IMR-90 (cell line): ENCODE measurements around the gene PDE4DIP. TPM values are rescaled to one million over a fixed set of nuclear protein-coding genes. Genes with fewer than 3 reads are reported as not detected.
"Not testable (repeated sequence)": the region's sequence is repeated elsewhere in the genome, so short reads cannot be mapped to it uniquely, and the experiment has no call there.

Experiments used
- ATAC-seq: fragments of 200-7000 bp; cut with Tn5 transposase; 2 replicates; pipeline ENCODE4 v1.9.1; 2020; ENCODE audit warnings: low read depth, mild to moderate bottlenecking, moderate library complexity
- BruUV-seq: library from RNA; stranded (reverse); fragments of 400-500 nt; replicated peaks from 2 replicates; lab custom pipeline; 2021; lab: Mats Ljungman, UMichigan
- CTCF ChIA-PET: fragments of 300-600 bp; formaldehyde crosslinking; extraction: SDS; loops from one replicate; lab custom pipeline; 2021; ENCODE audit warnings: antibody characterized with exemption; lab: Yijun Ruan, JAX
- POLR2A ChIA-PET: fragments of 300-600 bp; sonication (Branson Sonifier 250); formaldehyde crosslinking; loops from one replicate; lab custom pipeline; 2022; ENCODE audit warnings: antibody characterized with exemption; ENCODE audit not compliant: unreplicated experiment; lab: Charles Lee
- DNase-seq: peaks from one replicate; pipeline ENCODE4 v3.0.0; 2013
- H2AFZ ChIP-seq: replicated peaks from 2 replicates; pipeline ENCODE3; 2013; ENCODE audit warnings: low read length, mild to moderate bottlenecking; ENCODE audit not compliant: poor library complexity
- H2AK5ac ChIP-seq: 2 replicates; pipeline ENCODE4 v1.6.1; 2013; ENCODE audit warnings: low read depth, low read length, inconsistent platforms
- H2AK9ac ChIP-seq: replicated peaks from 2 replicates; pipeline ENCODE3; 2013; ENCODE audit warnings: mild to moderate bottlenecking, low read depth, low read length, moderate library complexity; ENCODE audit not compliant: poor library complexity
- H2BK120ac ChIP-seq: 2 replicates; pipeline ENCODE4 v1.6.1; 2013; ENCODE audit warnings: low read depth, low read length, inconsistent platforms
- H2BK15ac ChIP-seq: 3 replicates; pipeline ENCODE4 v1.6.1; 2013; ENCODE audit warnings: low read depth, low read length, inconsistent platforms
- H2BK20ac ChIP-seq: 2 replicates; pipeline ENCODE4 v1.6.1; 2013; ENCODE audit warnings: low read depth, mild to moderate bottlenecking, inconsistent platforms, low read length, moderate library complexity
- H2BK5ac ChIP-seq: 2 replicates; pipeline ENCODE4 v1.6.1; 2013; ENCODE audit warnings: mild to moderate bottlenecking, low read depth, low read length, inconsistent platforms; ENCODE audit not compliant: poor library complexity, severe bottlenecking
- H3K14ac ChIP-seq: replicated peaks from 2 replicates; pipeline ENCODE4 v1.6.1; 2013; ENCODE audit warnings: low read depth, low read length, inconsistent platforms
- H3K18ac ChIP-seq: 2 replicates; pipeline ENCODE4 v1.6.1; 2013; ENCODE audit warnings: low read depth, low read length, control low read depth
- H3K23ac ChIP-seq: 2 replicates; pipeline ENCODE4 v1.6.1; 2013; ENCODE audit warnings: low read depth, low read length, inconsistent platforms
- H3K27ac ChIP-seq: 2 replicates; pipeline ENCODE4 v1.5.1; 2013; ENCODE audit warnings: mild to moderate bottlenecking, control low read depth, low read length; ENCODE audit not compliant: insufficient read depth
- H3K27me3 ChIP-seq: 2 replicates; pipeline ENCODE4 v1.6.1; 2013; ENCODE audit warnings: low read length; ENCODE audit not compliant: control insufficient read depth, insufficient read depth
- H3K36me3 ChIP-seq: 2 replicates; pipeline ENCODE4 v1.6.1; 2013; ENCODE audit warnings: low read length, mixed read lengths; ENCODE audit not compliant: control insufficient read depth, insufficient read depth
- H3K4ac ChIP-seq: 2 replicates; pipeline ENCODE4 v1.6.1; 2013; ENCODE audit warnings: low read depth, low read length, inconsistent platforms
- H3K4me1 ChIP-seq: 2 replicates; pipeline ENCODE4 v1.6.1; 2013; ENCODE audit warnings: low read length, mixed read lengths; ENCODE audit not compliant: control insufficient read depth, insufficient read depth
- H3K4me2 ChIP-seq: 2 replicates; pipeline ENCODE4 v1.6.1; 2013; ENCODE audit warnings: low read depth, mild to moderate bottlenecking, control low read depth, low read length, moderate library complexity
- H3K4me3 ChIP-seq: 2 replicates; pipeline ENCODE4 v1.5.1; 2013; ENCODE audit warnings: low read depth, mild to moderate bottlenecking, control low read depth, low read length, moderate library complexity; ENCODE audit not compliant: insufficient read depth
- H3K56ac ChIP-seq: 2 replicates; pipeline ENCODE4 v1.6.1; 2013; ENCODE audit warnings: low read length, inconsistent platforms; ENCODE audit not compliant: insufficient read depth; ENCODE audit errors: extremely low read depth
- H3K79me1 ChIP-seq, 2 experiments: 2 replicates each; pipeline ENCODE4 v1.6.1; 2013; ENCODE audit warnings: low read length in 2 of 2, inconsistent platforms in 1 of 2, low read depth in 1 of 2
- H3K9ac ChIP-seq: 2 replicates; pipeline ENCODE4 v1.6.1; 2013; ENCODE audit warnings: low read depth, low read length, control low read depth
- H3K9me1 ChIP-seq: 2 replicates; pipeline ENCODE4 v1.6.1; 2013; ENCODE audit warnings: low read length, inconsistent platforms; ENCODE audit not compliant: insufficient read depth
- H3K9me3 ChIP-seq: 2 replicates; pipeline ENCODE4 v1.6.1; 2013; ENCODE audit warnings: low read length; ENCODE audit not compliant: control insufficient read depth, insufficient read depth
- H4K20me1 ChIP-seq: 2 replicates; pipeline ENCODE4 v1.6.1; 2013; ENCODE audit warnings: low read length, inconsistent platforms; ENCODE audit not compliant: insufficient read depth
- H4K5ac ChIP-seq: 2 replicates; pipeline ENCODE4 v1.6.1; 2013; ENCODE audit warnings: mild to moderate bottlenecking, low read depth, low read length, control low read depth
- H4K8ac ChIP-seq, 2 experiments: 2 replicates each; pipeline ENCODE4 v1.6.1; 2013; ENCODE audit warnings: low read depth in 2 of 2, low read length in 2 of 2, control low read depth in 1 of 2, inconsistent platforms in 1 of 2
- H4K91ac ChIP-seq: 2 replicates; pipeline ENCODE4 v1.6.1; 2013; ENCODE audit warnings: low read depth, low read length, inconsistent platforms; ENCODE audit not compliant: insufficient read depth
- WGBS, 2 experiments: methylation state at CpG; one replicate each; pipeline versions ENCODE4 v1.1.5 to v1.1.7; 2013; ENCODE audit warnings: missing lambda C conversion rate in 2 of 2; ENCODE audit not compliant: insufficient read length in 1 of 2; ENCODE audit errors: extremely low coverage in 2 of 2; 5-methylcytosine and 5-hydroxymethylcytosine counted together
- dilution Hi-C: fragments of 300-500 bp; cut with HindIII; formaldehyde crosslinking; loops from one replicate; pipeline ENCODE4 v1.14.3; 2018; ENCODE audit warnings: low sequenced_read_pairs; ENCODE audit not compliant: unreplicated experiment
- in situ Hi-C: fragments of 300-500 bp; cut with MboI; formaldehyde crosslinking; loops from 3 replicates; pipeline ENCODE4 v1.14.3; 2019; ENCODE audit warnings: low sequenced_read_pairs, inconsistent platforms, mixed read lengths
- intact Hi-C: fragments of 100-400 bp; cut with micrococcal nuclease; formaldehyde crosslinking; loops from 2 replicates; pipeline ENCODE4 v1.10.0; 2022
- polyA plus RNA-seq, 3 experiments: library from polyadenylated mRNA; depleted of rRNA; stranded (reverse); fragments of >200 nt; gene quantifications; 2 replicates each; pipeline ENCODE4 v1.2.3, GENCODE V29; 2012; ENCODE audit warnings: low replicate concordance in 1 of 3
- total RNA-seq: library from RNA; depleted of rRNA; stranded (reverse); fragments of >200 nt; gene quantifications from 2 replicates; pipeline ENCODE4 v1.2.3, GENCODE V29; 2012

The PDE4DIP gene
- total and polyA plus RNA-seq, 2 of the 4 experiments (the other 2 are of a cell fraction) = 36.7 to 74.4 TPM

GRCh38 chr1:149012599-149012998, 168.4 kb downstream of the PDE4DIP start:
- H3K56ac ChIP-seq, H3K4me1 ChIP-seq, H3K23ac ChIP-seq, H2BK15ac ChIP-seq, POLR2A ChIA-PET, H2AFZ ChIP-seq, H3K4me2 ChIP-seq, in situ Hi-C loops, ATAC-seq, H4K8ac ChIP-seq, DNase-seq, intact Hi-C loops, H3K9ac ChIP-seq, H3K4me3 ChIP-seq, dilution Hi-C loops, H2BK20ac ChIP-seq, H3K18ac ChIP-seq, CTCF ChIA-PET, H3K9me1 ChIP-seq, H3K9me3 ChIP-seq, H3K36me3 ChIP-seq, H3K79me1 ChIP-seq, H4K20me1 ChIP-seq, H4K91ac ChIP-seq, H3K27me3 ChIP-seq, H2BK5ac ChIP-seq, H3K4ac ChIP-seq, H4K5ac ChIP-seq, H2BK120ac ChIP-seq, H3K27ac ChIP-seq, BruUV-seq, H3K14ac ChIP-seq, H2AK9ac ChIP-seq, H2AK5ac ChIP-seq: not testable (repeated sequence)
- no CpG with 5 or more reads among the region's 5 CpGs for WGBS, 2 experiments

GRCh38 chr1:149013513-149013912, 169.3 kb downstream of the PDE4DIP start:
- dilution Hi-C loops, H2BK20ac ChIP-seq, H3K9ac ChIP-seq, H3K4ac ChIP-seq, POLR2A ChIA-PET, H3K36me3 ChIP-seq, H3K9me3 ChIP-seq, H3K56ac ChIP-seq, H3K23ac ChIP-seq, H2AK5ac ChIP-seq, H3K14ac ChIP-seq, H3K18ac ChIP-seq, H4K5ac ChIP-seq, H2BK15ac ChIP-seq, H3K27me3 ChIP-seq, H2BK5ac ChIP-seq, H3K79me1 ChIP-seq, H3K27ac ChIP-seq, H3K9me1 ChIP-seq, H2BK120ac ChIP-seq, H4K20me1 ChIP-seq, ATAC-seq, H3K4me2 ChIP-seq, H4K91ac ChIP-seq, H2AFZ ChIP-seq, intact Hi-C loops, DNase-seq, in situ Hi-C loops, H4K8ac ChIP-seq, BruUV-seq, H3K4me3 ChIP-seq, H3K4me1 ChIP-seq, H2AK9ac ChIP-seq, CTCF ChIA-PET: not testable (repeated sequence)
- WGBS, 2 experiments = no CpG with 5 or more reads among the region's 4 CpGs
